NCI-H345 (cell line): Measurements from ENCODE around the gene TRIAP1.

Experiments used
- DNase-seq: peaks from one replicate; lab custom pipeline; 2025; lab: John Stamatoyannopoulos, UW

Gene TRIAP1

GRCh38 chr12:120429368-120429767 lies 16.8 kb downstream of the TRIAP1 start:
- DNase-seq, result no peak

- no peak for DNase-seq
Measured at GRCh38 chr12:120428597-120429229, 17.5 kb downstream of the TRIAP1 start.

- DNase-seq, result no peak
Measured at GRCh38 chr12:120425797-120426196, 20.4 kb downstream of the TRIAP1 start.

- no peak for DNase-seq
Measured at GRCh38 chr12:120422892-120423456, 23.2 kb downstream of the TRIAP1 start.

GRCh38 chr12:120421701-120422100 lies 24.5 kb downstream of the TRIAP1 start:
- no peak for DNase-seq

GRCh38 chr12:120417917-120418580 lies 28.1 kb downstream of the TRIAP1 start:
- DNase-seq, result no peak

- no peak for DNase-seq
Measured at GRCh38 chr12:120416490-120417216, 29.5 kb downstream of the TRIAP1 start.

- no peak for DNase-seq
Measured at GRCh38 chr12:120413901-120414695, 32.1 kb downstream of the TRIAP1 start.

- no peak for DNase-seq
Measured at GRCh38 chr12:120412421-120412820, 33.8 kb downstream of the TRIAP1 start.

- DNase-seq, result no peak
Measured at GRCh38 chr12:120408771-120409170, 37.4 kb downstream of the TRIAP1 start.

GRCh38 chr12:120406553-120406952 lies 39.6 kb downstream of the TRIAP1 start:
- DNase-seq, result no peak

GRCh38 chr12:120406069-120406468 lies 40.1 kb downstream of the TRIAP1 start:
- no peak for DNase-seq

- no peak for DNase-seq
Measured at GRCh38 chr12:120404271-120404670, 41.9 kb downstream of the TRIAP1 start.

GRCh38 chr12:120403869-120404268 lies 42.3 kb downstream of the TRIAP1 start:
- DNase-seq, result no peak

- DNase-seq, result no peak
Measured at GRCh38 chr12:120402217-120402616, 44.0 kb downstream of the TRIAP1 start.

GRCh38 chr12:120399531-120399930 lies 46.7 kb downstream of the TRIAP1 start:
- DNase-seq, result no peak

- no peak for DNase-seq
Measured at GRCh38 chr12:120397824-120398540, 48.2 kb downstream of the TRIAP1 start.

GRCh38 chr12:120394483-120395367 lies 51.5 kb downstream of the TRIAP1 start:
- peak; percentile 75 for DNase-seq
